ENCODE data around the gene SSH3.

The SSH3 gene

GRCh38 chr11:67264260-67264659, 39.1 kb upstream of the SSH3 start:
- H3K36me3 Mint-ChIP-seq (ENCODE audit: insufficient read depth) = peaks cover 44% of the 10 kb centered on the region
- ATAC-seq (replicated peaks) = no peak
- H3K4me1 Mint-ChIP-seq (ENCODE audit: low read depth in 2 of 2) = peaks cover 45 to 50% of the 10 kb centered on the region in 2 donors
- no peaks in the 10 kb centered on the region for H3K9me3 Mint-ChIP-seq
- no peak for DNase-seq
- peak overlapping the region in 1 of 2 donors; percentile 83 for H3K27ac Mint-ChIP-seq
- H3K27me3 Mint-ChIP-seq = no peaks in the 10 kb centered on the region
- H3K4me3 Mint-ChIP-seq = peak overlapping the region in 1 of 2 donors; percentile 13

- DNase-seq (no peak), ATAC-seq (replicated peaks) (no peak)
- Mint-ChIP-seq H3K27ac (peak overlapping the region; percentile 57 to 99), H3K9me3 (no peaks in the 10 kb centered on the region), H3K36me3 (ENCODE audit: insufficient read depth) (peaks cover 43% of the 10 kb centered on the region), H3K27me3 (no peaks in the 10 kb centered on the region), H3K4me1 (ENCODE audit: low read depth in 2 of 2) (peaks cover 48 to 50% of the 10 kb centered on the region in 2 donors), H3K4me3 (peak overlapping the region; percentile 77 to 82)
Measured at GRCh38 chr11:67264877-67265632, 38.3 kb upstream of the SSH3 start.

GRCh38 chr11:67265633-67266448, 37.5 kb upstream of the SSH3 start:
- Mint-ChIP-seq H3K4me3 (peak overlapping the region; percentile 77 to 82), H3K27ac (peak overlapping the region; percentile 69 to 99), H3K27me3 (no peaks in the 10 kb centered on the region), H3K4me1 (ENCODE audit: low read depth in 2 of 2) (peaks cover 56 to 58% of the 10 kb centered on the region in 2 donors), H3K9me3 (no peaks in the 10 kb centered on the region), H3K36me3 (ENCODE audit: insufficient read depth) (peaks cover 51% of the 10 kb centered on the region)
- DNase-seq (peak; percentile 71 to 78 (median 74)), ATAC-seq (replicated peaks) (peak; percentile 39)

- Mint-ChIP-seq H3K4me3 (peak within 1 kb of the TSS; percentile 96 to 99), H3K27ac (peak within 1 kb of the TSS; percentile 95 to 99), H3K36me3 (ENCODE audit: insufficient read depth) (peaks cover 59% of the 10 kb centered on the region), H3K27me3 (no peaks in the 10 kb centered on the region), H3K9me3 (no peaks in the 10 kb centered on the region), H3K4me1 (ENCODE audit: low read depth in 2 of 2) (peaks cover 64 to 66% of the 10 kb centered on the region in 2 donors)
- ATAC-seq (replicated peaks) = peak; percentile 18
- DNase-seq = peak in 2 of 3 experiments; percentile 22 to 38
Measured at GRCh38 chr11:67266449-67267187, 36.7 kb upstream of the SSH3 start, which contains the start of gene GRK2. TSS of gene GRK2 (plus strand) at chr11:67266473. CDS start at chr11:67266700, 227 bp downstream.

- peak overlapping the region; percentile 95 to 99 for H3K27ac Mint-ChIP-seq
- peak in 2 of 3 experiments; percentile 38 to 73 for DNase-seq
Measured at GRCh38 chr11:67267188-67268080, 35.9 kb upstream of the SSH3 start.

GRCh38 chr11:67268081-67268961, 35.0 kb upstream of the SSH3 start:
- Mint-ChIP-seq H3K36me3 (ENCODE audit: insufficient read depth) (peaks cover 73% of the 10 kb centered on the region), H3K27ac (peak overlapping the region; percentile 95 to 99), H3K27me3 (no peaks in the 10 kb centered on the region), H3K4me1 (ENCODE audit: low read depth in 2 of 2) (peaks cover 67 to 70% of the 10 kb centered on the region in 2 donors), H3K4me3 (peak overlapping the region; percentile 96 to 99), H3K9me3 (no peaks in the 10 kb centered on the region)
- peak in 2 of 3 experiments; percentile 74 to 75 for DNase-seq
- ATAC-seq (replicated peaks) = peak; percentile 66

More at GRCh38 chr11:67267188-67268080, 35.9 kb upstream of the SSH3 start:
- Mint-ChIP-seq H3K9me3 (no peaks in the 10 kb centered on the region), H3K4me1 (ENCODE audit: low read depth in 2 of 2) (peaks cover 70 to 72% of the 10 kb centered on the region in 2 donors), H3K27me3 (no peaks in the 10 kb centered on the region), H3K36me3 (ENCODE audit: insufficient read depth) (peaks cover 67% of the 10 kb centered on the region), H3K4me3 (peak overlapping the region; percentile 96 to 99)
- ATAC-seq (replicated peaks) = peak; percentile 5

- Mint-ChIP-seq H3K36me3 (ENCODE audit: insufficient read depth) (peaks cover 79% of the 10 kb centered on the region), H3K4me3 (peak overlapping the region; percentile 96 to 99)
- ATAC-seq (replicated peaks) = no peak
Measured at GRCh38 chr11:67268962-67269268, 34.4 kb upstream of the SSH3 start.

GRCh38 chr11:67269401-67270255, 33.7 kb upstream of the SSH3 start:
- DNase-seq = peak in 2 of 3 experiments; percentile 43 to 47
- no peaks in the 10 kb centered on the region for H3K9me3 Mint-ChIP-seq
- H3K36me3 Mint-ChIP-seq (ENCODE audit: insufficient read depth) = peaks cover 81% of the 10 kb centered on the region
- peaks cover 68 to 72% of the 10 kb centered on the region in 2 donors for H3K4me1 Mint-ChIP-seq (ENCODE audit: low read depth in 2 of 2)
- no peaks in the 10 kb centered on the region for H3K27me3 Mint-ChIP-seq
- peak; percentile 4 for ATAC-seq (replicated peaks)
- peak overlapping the region; percentile 96 to 99 for H3K4me3 Mint-ChIP-seq
- peak overlapping the region; percentile 95 to 99 for H3K27ac Mint-ChIP-seq

More at GRCh38 chr11:67268962-67269268, 34.4 kb upstream of the SSH3 start:
- Mint-ChIP-seq H3K27me3 (no peaks in the 10 kb centered on the region), H3K27ac (peak overlapping the region; percentile 95 to 99), H3K9me3 (no peaks in the 10 kb centered on the region), H3K4me1 (ENCODE audit: low read depth in 2 of 2) (peaks cover 66 to 69% of the 10 kb centered on the region in 2 donors)
- no peak for DNase-seq

GRCh38 chr11:67270256-67271204, 32.8 kb upstream of the SSH3 start:
- no peak for DNase-seq
- no peak for ATAC-seq (replicated peaks)
- peak overlapping the region; percentile 96 to 99 for H3K4me3 Mint-ChIP-seq
- H3K36me3 Mint-ChIP-seq (ENCODE audit: insufficient read depth) = peaks cover 84% of the 10 kb centered on the region
- no peaks in the 10 kb centered on the region for H3K27me3 Mint-ChIP-seq
- no peaks in the 10 kb centered on the region for H3K9me3 Mint-ChIP-seq
- H3K27ac Mint-ChIP-seq = peak overlapping the region; percentile 95 to 99
- H3K4me1 Mint-ChIP-seq (ENCODE audit: low read depth in 2 of 2) = peaks cover 65 to 70% of the 10 kb centered on the region in 2 donors

- Mint-ChIP-seq H3K4me1 (ENCODE audit: low read depth in 2 of 2) (peaks cover 65 to 72% of the 10 kb centered on the region in 2 donors), H3K27ac (peak overlapping the region; percentile 95 to 99), H3K27me3 (no peaks in the 10 kb centered on the region), H3K36me3 (ENCODE audit: insufficient read depth) (peaks cover 85% of the 10 kb centered on the region), H3K4me3 (peak overlapping the region; percentile 96 to 99), H3K9me3 (no peaks in the 10 kb centered on the region)
- DNase-seq = peak in 1 of 3 experiments; percentile 26
- no peak for ATAC-seq (replicated peaks)
Measured at GRCh38 chr11:67271205-67271540, 32.2 kb upstream of the SSH3 start.
